Measurements from ENCODE around the gene ZNF81.

The ZNF81 gene

GRCh38 chrX:47850901-47851300 is 14.2 kb downstream of the ZNF81 start:
- Histone ChIP-seq H3K36me3 (peaks cover 14% of the 10 kb centered on the region), H3K4me3 (ENCODE audit: low read depth in 1 of 2, low read length in 1 of 2) (no peak overlapping the region), H3K27me3 (no peaks in the 10 kb centered on the region), H3K4me1 (ENCODE audit: control insufficient read depth in 1 of 2, insufficient read depth in 1 of 2, low read depth in 1 of 2, low read length in 1 of 2) (no peaks in the 10 kb centered on the region), H3K27ac (no peak overlapping the region), H3K9me3 (no peaks in the 10 kb centered on the region)
- no peak for TF ChIP-seq CTCF (IDR thresholded peaks at IDR 0.05)

GRCh38 chrX:47854474-47854873 is 17.8 kb downstream of the ZNF81 start:
- H3K4me1 ChIP-seq (ENCODE audit: control insufficient read depth in 1 of 2, insufficient read depth in 1 of 2, low read depth in 1 of 2, low read length in 1 of 2) = no peaks in the 10 kb centered on the region
- no peaks in the 10 kb centered on the region for H3K36me3 ChIP-seq
- H3K9me3 ChIP-seq = no peaks in the 10 kb centered on the region
- peak; percentile 56 for TF ChIP-seq CTCF (IDR thresholded peaks at IDR 0.05)
- no peak overlapping the region for H3K4me3 ChIP-seq (ENCODE audit: low read depth in 1 of 2, low read length in 1 of 2)
- H3K27ac ChIP-seq = no peak overlapping the region
- H3K27me3 ChIP-seq = no peaks in the 10 kb centered on the region

- Histone ChIP-seq H3K27ac (no peak overlapping the region), H3K4me1 (ENCODE audit: control insufficient read depth in 1 of 2, insufficient read depth in 1 of 2, low read depth in 1 of 2, low read length in 1 of 2) (no peaks in the 10 kb centered on the region), H3K36me3 (no peaks in the 10 kb centered on the region), H3K4me3 (ENCODE audit: low read depth in 1 of 2, low read length in 1 of 2) (no peak overlapping the region), H3K27me3 (no peaks in the 10 kb centered on the region), H3K9me3 (no peaks in the 10 kb centered on the region)
- no peak for TF ChIP-seq CTCF (IDR thresholded peaks at IDR 0.05)
Observed at GRCh38 chrX:47859686-47860085, 23.0 kb downstream of the ZNF81 start.

GRCh38 chrX:47862680-47863079 is 26.0 kb downstream of the ZNF81 start:
- TF ChIP-seq CTCF (IDR thresholded peaks at IDR 0.05) = no peak
- no peaks in the 10 kb centered on the region for H3K27me3 ChIP-seq
- H3K27ac ChIP-seq = no peak overlapping the region
- no peaks in the 10 kb centered on the region for H3K4me1 ChIP-seq (ENCODE audit: control insufficient read depth in 1 of 2, insufficient read depth in 1 of 2, low read depth in 1 of 2, low read length in 1 of 2)
- H3K36me3 ChIP-seq = no peaks in the 10 kb centered on the region
- no peak overlapping the region for H3K4me3 ChIP-seq (ENCODE audit: low read depth in 1 of 2, low read length in 1 of 2)
- no peaks in the 10 kb centered on the region for H3K9me3 ChIP-seq

- H3K4me1 ChIP-seq (ENCODE audit: control insufficient read depth in 1 of 2, insufficient read depth in 1 of 2, low read depth in 1 of 2, low read length in 1 of 2) = no peaks in the 10 kb centered on the region
- H3K27me3 ChIP-seq = no peaks in the 10 kb centered on the region
- TF ChIP-seq CTCF (IDR thresholded peaks at IDR 0.05) = no peak
- no peak overlapping the region for H3K27ac ChIP-seq
- H3K9me3 ChIP-seq = no peaks in the 10 kb centered on the region
- H3K36me3 ChIP-seq = no peaks in the 10 kb centered on the region
- H3K4me3 ChIP-seq (ENCODE audit: low read depth in 1 of 2, low read length in 1 of 2) = no peak overlapping the region
Observed at GRCh38 chrX:47863187-47863586, 26.5 kb downstream of the ZNF81 start.

- Histone ChIP-seq H3K27me3 (no peaks in the 10 kb centered on the region), H3K9me3 (no peaks in the 10 kb centered on the region), H3K36me3 (no peaks in the 10 kb centered on the region), H3K4me3 (ENCODE audit: low read depth in 1 of 2, low read length in 1 of 2) (no peak overlapping the region), H3K4me1 (ENCODE audit: control insufficient read depth in 1 of 2, insufficient read depth in 1 of 2, low read depth in 1 of 2, low read length in 1 of 2) (no peaks in the 10 kb centered on the region), H3K27ac (no peak overlapping the region)
- TF ChIP-seq CTCF (IDR thresholded peaks at IDR 0.05) = no peak
Observed at GRCh38 chrX:47864300-47864699, 27.6 kb downstream of the ZNF81 start.

Data from neutrophil (primary cell).